HG03460 (cell line): ENCODE measurements around the gene KCNH2.

Experiments
- ATAC-seq: cut with Tn5 transposase; IDR thresholded peaks from one replicate; pipeline ENCODE4 v1.9.1; 2021; ENCODE audit not compliant: unreplicated experiment

KCNH2 gene

GRCh38 chr7:150950496-150951180, 27.5 kb downstream of the KCNH2 start:
- no peak for ATAC-seq

DNA sequence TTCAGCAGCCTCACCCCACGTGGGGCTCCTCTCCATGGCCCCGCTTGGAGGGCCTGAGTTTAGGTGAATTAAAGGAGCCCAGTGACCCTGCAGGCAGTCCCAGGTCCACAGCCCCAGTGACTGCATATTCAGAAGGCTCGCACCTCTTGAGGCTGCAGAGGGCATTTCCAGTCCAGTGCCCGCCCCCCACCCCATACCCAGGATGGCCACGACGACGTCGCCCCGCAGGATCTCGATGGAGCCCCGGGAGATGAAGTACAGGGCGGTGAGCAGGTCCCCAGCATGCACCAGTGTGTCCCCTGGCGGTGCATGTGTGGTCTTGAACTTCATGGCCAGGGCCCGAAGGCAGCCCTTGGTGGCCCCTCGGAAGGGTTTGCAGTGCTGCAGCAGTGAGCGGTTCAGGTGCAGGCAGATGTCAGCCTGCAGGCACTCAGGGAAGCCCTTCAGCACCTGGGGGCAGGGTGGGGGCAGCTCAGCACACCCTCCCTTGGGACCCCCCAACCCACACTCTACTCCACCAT, 28.1 kb downstream of the KCNH2 start:
- ATAC-seq = no peak

DNA sequence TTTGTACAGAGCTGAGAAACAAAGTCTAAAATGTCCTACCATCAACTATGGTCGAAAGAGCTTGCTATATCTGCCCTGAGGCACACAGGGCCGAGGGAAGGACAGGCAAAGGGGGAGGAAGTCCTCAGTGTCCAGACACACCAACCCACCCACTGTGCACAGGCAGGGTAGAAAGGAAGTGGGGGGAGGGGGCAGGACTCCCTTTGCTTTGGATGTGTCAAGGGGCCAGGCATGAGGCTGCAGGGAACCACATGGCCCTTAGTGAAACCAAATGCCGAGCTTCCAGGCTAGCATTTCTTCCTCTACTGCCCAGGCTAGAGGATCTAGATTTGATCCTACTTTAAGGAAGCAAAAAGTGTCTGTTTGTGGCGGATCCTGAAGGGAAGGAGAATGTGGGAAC, 28.6 kb downstream of the KCNH2 start:
- ATAC-seq = no peak

- no peak for ATAC-seq
Measured at GRCh38 chr7:150948791-150949251, 29.3 kb downstream of the KCNH2 start.

DNA sequence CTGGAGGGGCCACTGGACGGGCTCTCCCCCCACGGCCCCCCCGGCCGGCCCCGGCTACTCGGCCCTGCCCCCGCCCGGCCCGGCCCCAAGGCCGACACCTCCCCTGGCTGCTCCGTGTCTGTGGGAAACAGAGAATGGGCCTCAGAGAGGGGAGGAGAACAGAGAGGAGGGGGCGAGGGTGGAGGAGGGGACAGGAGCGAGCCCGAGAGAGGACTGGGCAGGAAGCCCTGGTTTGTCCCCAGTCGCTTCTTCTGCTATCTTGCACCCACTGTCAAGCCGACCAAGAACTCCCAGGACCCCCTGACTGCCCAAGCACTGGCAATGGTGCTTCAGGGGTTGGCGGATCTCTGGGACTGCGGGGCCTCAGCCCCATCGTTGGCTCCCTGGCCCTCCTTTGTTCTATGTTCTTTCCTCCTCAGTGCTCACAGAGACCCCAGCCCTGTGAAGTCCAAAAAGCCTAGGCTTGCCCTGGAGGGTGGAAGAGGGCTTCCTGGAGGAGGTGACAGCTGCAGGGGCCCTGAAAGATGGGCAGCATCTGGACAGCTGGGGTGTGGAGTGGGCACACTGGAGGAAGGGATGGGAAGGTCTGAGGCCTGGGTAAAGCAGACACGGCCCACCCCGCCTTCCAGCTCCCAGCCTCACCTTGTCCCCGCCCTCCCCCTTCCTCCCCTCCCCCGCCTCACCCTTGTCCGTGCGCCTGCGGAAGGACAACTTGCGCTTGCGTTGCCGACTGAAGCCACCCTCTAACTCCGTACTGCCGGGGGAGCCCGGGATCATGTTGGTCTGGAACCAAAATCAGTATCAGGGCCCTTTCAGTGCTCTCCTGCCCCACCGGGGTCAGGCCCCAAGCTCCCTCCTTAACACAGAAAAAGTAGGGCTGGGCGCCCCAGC, 30.1 kb downstream of the KCNH2 start:
- no peak for ATAC-seq

DNA sequence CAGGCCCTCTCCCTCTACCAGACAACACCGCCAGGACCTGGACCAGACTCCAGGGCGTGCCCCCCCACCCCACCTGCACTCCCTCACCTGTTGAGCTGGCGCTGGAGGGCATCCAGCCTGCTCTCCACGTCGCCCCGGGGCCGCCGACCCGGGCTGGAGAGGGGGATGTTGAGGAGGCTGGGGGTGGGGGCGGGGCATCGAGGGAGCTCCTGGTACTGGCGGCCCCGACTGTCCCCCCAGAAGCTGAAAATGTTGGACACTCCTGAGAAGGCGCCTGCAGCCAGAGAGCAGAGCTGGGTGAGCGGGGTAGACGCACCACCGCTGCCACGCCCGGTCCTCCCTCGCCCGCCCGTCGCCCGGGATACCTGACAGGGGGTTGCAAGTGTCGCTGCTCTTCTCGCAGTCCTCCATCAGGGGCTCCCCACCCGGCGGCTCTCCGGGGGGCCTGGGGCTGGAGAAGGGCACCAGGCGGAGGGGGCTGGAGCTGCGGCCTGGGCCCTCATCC, 30.8 kb downstream of the KCNH2 start:
- ATAC-seq = no peak

DNA sequence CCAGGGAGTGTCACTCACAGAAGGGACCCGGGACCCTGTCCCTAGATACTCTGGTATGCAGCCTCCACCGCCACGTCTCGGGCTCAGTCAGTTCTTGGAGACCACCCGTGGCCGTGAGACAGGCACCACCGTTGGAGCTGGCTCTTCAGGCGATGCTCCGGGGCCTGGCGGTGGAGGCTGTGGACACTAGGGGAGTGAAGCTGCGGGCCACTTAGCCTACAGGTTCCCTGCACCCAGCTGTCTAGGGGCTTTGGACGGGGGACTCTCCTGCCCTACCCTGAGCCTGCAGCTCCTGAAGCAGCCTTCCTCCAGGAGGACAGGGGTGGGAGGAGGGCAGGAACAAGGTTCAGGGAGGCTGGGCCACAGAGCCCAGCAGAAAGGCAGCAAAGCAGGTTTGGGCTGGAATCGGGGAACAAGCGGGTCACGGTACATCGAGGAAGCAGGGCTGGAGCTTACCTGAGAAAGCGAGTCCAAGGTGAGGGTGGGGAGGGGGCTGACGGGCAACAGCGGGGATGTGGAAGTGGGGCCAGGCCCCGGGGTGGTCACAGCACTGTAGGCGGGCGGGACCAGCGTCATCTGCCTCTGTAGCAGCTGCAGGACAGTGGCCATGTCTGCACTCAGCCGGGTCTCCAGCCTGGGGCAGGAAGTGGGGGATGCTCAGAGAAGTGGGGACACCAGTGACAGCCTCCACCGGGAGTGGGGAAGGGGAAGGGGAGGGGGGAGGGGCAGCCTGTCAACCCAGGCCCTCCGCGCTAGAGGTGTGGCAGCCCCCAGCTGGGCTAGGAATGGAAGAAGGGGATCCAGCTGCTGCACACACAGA, 31.5 kb downstream of the KCNH2 start:
- ATAC-seq = no peak

GRCh38 chr7:150945853-150946420, 32.2 kb downstream of the KCNH2 start:
- ATAC-seq = no peak

GRCh38 chr7:150945171-150945852, 32.8 kb downstream of the KCNH2 start:
- no peak for ATAC-seq

DNA sequence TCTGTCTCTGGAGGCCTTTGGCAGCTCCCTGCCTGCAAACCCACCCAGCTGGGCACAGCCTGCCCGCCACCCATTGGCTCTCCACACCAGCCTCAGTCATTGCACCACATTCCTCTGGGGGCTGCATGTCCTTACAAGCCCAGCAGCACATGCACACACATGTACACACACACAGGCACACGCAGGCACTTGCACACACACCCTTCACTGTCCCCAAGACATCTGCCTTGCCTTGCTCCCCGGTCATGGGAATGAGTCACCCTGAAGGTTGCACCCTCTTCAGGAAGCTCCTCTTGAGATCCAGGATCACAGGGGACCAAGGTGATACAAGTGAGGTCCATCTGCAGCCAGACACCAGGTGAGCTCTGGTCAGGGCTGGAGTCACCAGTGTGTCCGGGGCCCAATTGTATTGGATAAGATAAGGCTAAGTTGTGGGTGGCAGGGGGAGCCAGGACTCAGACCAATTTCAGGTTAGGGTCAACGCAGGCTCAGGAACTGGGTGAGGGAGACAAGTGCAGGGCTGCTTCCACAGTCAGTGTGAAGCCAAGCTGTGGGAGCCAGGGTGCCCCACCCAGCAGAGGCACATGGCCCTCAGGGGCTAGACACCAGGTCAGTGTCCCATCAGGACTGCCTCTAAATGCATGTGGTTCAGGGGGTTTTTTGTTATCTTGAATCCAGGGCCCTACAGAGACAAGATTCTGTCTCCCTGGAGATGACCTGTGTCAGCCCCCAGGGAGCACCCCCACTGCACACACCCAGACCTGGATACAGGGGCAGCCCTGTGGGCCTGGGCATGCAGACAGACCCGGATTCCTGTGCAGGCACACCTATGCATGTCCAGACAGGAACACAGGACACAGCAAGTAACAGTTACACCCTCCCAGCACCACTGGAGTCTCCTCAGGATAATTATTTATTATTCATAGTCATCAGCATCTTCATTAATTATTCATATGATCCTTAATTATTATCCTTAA, 33.8 kb downstream of the KCNH2 start:
- ATAC-seq = no peak

DNA sequence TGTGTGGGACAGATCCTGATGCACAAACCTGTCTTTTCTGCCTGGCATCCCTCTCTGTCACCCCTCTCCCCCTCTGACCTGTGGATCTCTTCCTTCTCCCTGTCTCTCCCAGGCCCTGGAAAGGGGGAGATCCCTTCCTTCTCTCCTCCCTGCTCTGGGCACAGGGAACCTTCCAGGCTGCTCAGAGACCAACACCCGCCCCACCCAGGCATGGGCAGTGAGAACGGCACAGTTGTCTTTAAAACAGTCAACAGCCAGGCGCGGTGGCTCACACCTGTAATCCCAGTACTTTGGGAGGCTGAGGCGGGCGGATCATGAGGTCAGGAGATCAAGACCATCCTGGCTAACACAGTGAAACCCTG, 34.7 kb downstream of the KCNH2 start:
- ATAC-seq = no peak

DNA sequence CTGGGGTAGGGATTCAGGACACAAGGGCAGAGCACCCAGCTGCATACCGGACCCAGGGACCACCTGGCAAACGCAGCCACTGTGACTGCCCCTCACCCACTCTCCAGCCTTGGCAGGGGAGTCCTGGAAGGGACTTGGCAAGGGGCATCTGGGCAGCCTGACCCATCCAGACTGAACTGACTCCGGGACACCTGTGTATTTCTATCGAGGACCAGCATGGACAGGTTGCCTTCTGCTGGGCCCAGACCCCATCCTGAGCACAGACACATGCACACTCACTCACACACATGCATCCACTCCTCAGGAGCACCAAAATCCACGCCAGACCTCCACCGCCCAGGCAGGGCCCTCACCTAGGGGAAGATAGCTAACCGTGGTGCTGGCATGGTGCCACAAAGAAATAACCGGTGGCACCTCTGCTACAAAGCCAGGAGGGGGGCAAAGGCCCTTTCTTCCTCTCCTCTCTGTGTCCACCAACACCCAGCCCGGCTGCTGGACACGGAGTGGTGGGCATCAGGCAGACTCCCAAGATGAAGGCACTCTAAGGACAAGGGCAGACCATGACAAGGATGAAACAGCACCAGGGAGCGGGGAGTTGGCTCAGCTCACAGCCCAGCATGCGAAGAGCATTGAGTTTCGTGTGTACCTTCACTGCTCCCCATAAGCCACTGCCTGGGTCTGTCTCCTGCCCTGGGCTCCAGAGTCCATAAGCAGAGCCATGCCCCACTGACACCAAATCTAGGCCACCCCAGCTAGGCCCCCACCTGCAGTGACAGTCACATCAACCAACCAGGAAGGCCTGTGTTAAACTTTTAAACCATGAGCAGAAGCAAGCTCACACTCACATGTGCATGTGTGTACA, 35.3 kb downstream of the KCNH2 start:
- ATAC-seq = no peak

GRCh38 chr7:150942001-150942590, 36.0 kb downstream of the KCNH2 start:
- no peak for ATAC-seq

DNA sequence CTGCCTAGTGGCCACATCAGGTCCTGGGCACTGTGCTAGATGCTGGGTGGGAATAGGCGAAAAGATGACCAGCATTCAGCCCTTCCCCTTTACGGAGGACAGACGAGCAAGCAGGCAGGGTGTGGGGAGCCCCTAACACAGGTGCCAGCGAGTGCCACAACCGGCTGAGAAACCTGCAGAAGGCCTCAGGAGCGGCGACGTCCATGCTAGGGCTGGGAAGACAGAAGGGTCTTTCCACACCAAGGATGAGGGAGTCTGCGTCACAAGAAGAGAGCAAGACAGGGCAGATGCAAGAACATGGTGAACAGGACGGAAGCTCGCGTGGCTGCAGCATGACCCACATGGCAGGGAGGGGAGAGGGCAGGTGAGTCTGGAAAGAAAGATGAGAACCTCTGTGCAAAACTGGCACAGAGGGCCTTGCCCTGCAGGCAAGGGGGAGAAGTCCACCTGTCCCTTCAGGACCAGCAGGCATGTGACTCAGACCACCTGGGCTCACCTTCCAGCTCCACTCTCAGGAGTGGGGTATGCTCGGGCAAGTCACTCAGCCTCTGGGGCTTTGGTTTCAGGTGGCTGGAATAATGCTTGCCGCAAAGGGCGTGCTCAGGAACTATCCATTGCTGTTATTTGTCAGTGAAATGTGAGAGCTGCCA, 36.6 kb downstream of the KCNH2 start:
- no peak for ATAC-seq

DNA sequence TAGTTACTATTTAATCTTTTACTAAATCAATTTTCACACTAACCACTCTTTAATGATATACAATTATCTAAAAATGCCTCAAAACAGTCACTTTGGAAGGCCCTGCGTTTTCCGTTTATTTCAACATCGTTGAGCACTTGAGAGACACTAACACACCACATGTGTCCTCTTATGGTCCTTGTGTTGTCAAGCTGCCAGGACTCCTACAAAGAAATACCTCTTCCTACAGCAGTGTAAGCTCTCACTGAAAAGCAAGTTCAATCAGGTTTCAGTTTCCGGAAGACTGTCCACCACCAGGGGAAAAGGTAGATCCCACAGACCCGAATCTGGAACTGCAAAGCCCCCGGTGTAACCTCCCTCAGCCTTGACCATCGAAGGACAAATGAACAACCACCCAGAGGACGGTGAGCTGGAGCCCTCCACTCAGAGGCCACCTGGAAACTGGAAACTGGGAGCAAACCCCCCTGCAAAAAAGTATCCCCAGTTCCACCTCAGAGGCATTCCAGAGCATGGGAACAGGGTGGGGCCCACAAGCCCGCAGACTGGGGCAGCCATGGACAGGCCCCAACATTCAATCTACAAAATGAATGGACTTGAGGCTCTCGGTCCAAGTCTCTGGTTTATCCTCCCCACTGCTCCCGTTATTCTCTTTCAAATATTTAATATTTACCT, 37.6 kb downstream of the KCNH2 start:
- no peak for ATAC-seq

- no peak for ATAC-seq
Measured at GRCh38 chr7:150939466-150939865, 38.7 kb downstream of the KCNH2 start.

- ATAC-seq = no peak
Measured at GRCh38 chr7:150939052-150939451, 39.1 kb downstream of the KCNH2 start.
